NOMO-1 treated with dmso at 0.1 percent for 144 hours (cell line): ENCODE data around the gene KIAA1614.
A peak's percentile ranks its signal among the peaks of the same experiment; 100 is the strongest.

Source experiments
- DNase-seq: peaks from one replicate; lab custom pipeline; 2025; ENCODE audit not compliant: unreplicated experiment; lab: John Stamatoyannopoulos, UW

The KIAA1614 gene

DNA sequence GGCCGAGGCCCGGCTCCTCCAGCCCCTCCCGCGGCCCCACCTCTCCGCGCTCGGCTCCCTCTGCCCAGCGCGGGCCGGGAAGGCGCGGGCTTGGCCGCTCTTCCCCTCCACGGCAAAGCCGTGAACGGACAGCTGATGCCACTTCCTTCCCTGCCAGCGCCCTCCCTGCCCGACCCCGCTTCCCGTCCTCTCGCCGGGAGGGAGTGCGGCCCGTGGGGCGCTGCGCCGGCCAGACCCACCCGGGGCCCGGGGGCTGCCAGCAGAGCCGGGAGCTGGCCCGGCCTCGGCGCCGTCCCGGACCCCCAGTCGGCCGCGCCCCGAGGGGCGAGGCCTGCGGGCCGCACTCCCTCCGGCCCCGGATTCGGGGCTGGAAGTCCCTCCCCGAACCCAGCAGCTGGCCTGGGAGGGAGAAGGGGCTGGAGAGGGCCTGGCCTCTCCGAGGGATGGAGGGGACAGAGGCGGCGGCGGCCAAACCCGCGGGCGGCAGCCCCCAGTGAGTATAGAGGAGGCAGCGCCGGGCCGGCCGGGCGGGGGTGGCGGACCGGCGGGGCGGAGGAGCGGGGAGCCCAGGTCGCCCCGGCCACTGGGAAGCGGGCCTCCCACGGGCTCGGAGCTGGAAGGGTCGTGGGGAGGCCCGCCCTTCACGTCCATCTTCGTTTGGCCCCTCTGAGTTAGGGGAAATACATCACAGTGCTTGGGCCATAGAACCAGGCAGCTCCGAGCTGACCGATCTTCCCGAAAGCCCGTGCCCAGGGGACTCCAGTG is at the start of gene KIAA1614:
Gene KIAA1614, plus strand, starts transcription at position 97 of the 765 bp plus-strand sequence. Its CDS starts 347 bp downstream, at position 444.
- no peak for DNase-seq

- DNase-seq, result no peak
These were observed 49.4 kb upstream of the KIAA1614 start for GRCh38 chr1:180863158-180863775.

- DNase-seq, result peak; percentile 27
These were observed 30.7 kb upstream of the KIAA1614 start for GRCh38 chr1:180881806-180882509.

- no peak for DNase-seq
These were observed 28.0 kb upstream of the KIAA1614 start for GRCh38 chr1:180884588-180885300.

DNA sequence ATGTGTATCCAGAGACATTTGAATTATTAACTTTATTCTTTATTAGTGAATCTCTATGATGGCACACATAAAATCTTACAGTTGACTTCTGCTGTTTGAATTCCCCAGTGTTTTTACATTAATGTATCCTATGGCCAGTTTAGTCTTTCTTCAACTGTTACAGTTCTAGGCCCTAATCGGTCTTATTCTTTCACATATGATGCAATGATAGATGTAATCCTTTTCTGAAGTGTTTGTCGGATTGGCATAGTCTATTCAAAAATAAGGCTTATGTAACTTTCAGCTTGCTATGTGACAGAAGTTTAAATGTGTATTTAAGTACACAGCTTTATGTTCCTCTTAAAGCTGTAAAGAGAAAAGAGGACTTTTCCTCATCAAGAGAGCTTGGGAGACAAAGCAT is 26.4 kb upstream of the KIAA1614 start:
- no peak for DNase-seq

DNA sequence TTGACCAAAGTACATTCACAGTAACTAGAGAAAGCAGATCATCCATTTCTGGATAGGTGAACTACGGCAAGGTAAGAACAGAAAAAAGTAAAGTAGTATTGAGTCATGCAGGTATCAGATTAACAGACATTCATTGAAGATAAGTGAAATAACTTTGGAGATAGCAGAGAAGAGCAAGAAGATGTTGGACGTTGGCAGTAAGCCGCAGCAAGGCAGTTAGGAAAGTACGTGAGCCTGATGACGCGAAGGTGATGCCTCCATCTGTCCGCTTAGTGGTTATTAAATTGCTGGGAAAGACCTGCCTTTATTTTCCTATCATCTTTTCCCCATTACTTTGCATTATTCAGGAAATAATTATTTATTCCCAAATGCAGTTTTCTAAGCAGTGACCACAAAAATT is 24.9 kb upstream of the KIAA1614 start:
- no peak for DNase-seq

DNA sequence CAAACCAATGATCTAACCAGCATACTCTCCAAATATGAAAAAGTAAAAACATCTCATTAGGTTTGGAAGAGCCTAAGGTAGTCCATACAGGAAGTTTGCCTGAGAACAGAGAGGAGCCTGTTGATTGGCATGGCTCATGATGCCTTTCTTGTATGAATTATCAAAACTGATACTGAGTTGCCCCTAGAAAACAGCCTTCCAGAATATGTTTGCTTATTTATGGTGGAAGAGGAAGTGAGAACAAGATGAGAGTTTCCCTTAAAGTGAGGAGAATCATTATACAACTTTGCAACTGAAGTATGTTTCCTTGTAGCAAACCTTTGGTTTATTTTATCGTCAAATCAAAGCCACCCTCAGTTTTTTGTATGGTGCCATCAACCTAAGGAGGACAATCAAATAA is 23.8 kb upstream of the KIAA1614 start:
- no peak for DNase-seq

- DNase-seq, result no peak
These were observed 23.4 kb upstream of the KIAA1614 start for GRCh38 chr1:180889325-180889724.

DNA sequence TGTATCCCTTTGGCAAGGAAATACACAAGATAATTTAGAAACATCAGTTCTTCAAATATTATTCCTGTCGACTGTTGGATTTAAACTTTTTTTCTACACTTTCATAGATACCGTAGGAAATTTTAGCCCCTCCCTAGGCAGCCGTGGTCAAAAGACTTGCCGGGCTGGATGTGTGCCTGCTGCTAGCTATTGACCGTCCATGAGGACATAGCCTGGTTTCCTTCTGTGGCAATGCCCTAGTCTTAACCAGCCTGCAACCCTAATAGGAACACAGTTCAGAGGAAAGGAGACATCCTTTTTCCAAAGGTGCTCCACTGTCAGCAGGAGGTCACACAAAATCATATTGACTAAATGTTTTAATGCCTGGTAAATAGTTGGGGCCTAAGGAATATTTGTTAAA is 20.4 kb upstream of the KIAA1614 start:
- no peak for DNase-seq

DNA sequence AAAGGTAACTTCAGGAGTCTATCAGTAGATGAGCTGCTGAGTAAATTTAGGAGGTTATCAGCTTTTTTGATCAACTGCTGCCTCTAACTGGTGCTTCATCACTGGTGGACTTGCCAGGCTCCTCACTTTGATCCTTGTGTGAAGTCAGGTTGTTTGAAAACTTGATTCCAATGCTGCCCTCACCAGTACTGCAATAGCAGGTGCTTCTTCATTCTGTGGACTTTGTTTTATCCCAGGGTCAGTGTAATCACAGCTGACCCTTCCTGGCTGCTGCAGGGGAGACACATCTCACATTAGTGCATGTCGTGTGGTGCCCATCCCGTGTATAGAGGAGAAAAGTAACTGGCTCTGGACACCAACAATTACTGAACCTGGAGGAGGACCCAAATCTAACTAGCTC is 20.0 kb upstream of the KIAA1614 start:
- DNase-seq, result no peak

DNA sequence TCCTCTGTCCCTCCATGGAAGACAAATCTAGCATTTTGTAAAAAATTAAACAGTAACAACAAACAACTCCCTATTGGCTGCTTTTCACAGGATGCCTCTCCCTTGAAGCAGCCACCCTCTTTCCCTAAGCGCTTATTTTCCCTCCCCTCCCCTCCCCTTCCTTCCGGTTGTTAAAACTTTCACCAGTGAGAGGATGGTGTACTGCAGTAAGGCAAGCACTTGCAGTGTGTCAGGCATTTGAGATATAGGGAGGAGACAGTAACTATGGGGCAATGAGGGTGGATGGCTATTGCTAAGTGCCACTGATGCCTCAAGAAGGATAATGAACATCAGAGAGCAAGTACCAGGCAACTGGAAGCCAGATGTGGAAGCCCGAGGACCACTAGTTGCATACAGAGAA is 19.1 kb upstream of the KIAA1614 start:
- no peak for DNase-seq

DNA sequence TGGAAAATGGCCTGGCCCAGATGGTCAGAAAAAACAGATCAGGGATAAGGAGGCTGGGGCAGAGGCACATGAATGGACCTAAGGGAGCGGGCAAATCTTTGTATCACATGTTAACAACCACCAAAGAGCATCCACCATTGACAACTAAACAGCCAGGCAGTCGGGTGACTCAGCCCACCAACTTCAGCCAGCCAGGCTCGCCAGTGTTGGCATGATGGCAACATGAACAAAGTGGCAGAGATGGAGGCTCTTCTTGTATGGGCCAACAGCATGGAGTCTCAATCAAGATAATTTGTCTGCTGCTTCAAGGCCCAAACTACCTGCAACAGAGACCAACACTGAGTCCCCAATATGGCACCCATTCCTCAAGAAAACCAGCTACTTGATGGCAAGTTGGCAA is 16.5 kb upstream of the KIAA1614 start:
- no peak for DNase-seq

DNA sequence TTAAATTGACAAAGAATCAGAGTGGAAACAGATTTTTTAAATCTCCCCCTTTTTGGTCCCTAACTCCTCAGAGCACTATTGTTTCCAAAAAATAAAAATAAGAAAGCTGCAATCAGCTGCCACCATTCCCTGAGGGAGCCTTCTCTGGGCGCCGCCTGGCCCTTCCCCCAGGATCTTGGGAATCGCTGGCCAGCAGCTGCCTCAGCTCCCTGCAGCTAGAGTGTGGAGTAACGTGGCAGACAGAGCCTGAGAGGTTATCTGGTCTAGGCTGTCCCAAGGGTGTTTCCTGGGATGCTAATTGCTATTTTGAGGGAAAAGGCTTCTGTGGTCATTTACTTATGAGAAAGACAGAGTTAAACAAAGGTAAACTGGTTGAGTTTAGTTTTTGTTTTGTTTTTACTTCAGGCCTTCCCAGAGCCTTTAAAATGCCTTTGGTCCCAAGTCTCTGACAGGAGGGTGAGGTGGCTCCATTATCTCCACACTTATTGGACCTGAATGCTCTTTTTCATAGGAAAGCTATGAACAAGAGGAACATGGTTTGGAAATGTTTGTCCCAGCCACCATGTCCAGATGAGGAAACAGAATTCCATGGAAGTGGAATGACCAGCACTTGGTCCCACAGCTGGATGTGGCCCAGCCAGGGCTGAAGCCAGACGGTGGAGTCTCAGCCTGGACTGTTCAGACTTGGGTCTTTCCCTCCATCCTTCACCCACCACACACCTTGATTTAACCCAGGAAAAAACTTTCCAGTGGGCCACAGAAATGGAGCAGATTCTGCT is 14.1 kb upstream of the KIAA1614 start:
- no peak for DNase-seq

GRCh38 chr1:180899262-180899661 is 13.4 kb upstream of the KIAA1614 start:
- no peak for DNase-seq

- DNase-seq, result no peak
These were observed 11.4 kb upstream of the KIAA1614 start for GRCh38 chr1:180901076-180901990.

- DNase-seq, result no peak
These were observed 10.2 kb upstream of the KIAA1614 start for GRCh38 chr1:180902541-180902940.

DNA sequence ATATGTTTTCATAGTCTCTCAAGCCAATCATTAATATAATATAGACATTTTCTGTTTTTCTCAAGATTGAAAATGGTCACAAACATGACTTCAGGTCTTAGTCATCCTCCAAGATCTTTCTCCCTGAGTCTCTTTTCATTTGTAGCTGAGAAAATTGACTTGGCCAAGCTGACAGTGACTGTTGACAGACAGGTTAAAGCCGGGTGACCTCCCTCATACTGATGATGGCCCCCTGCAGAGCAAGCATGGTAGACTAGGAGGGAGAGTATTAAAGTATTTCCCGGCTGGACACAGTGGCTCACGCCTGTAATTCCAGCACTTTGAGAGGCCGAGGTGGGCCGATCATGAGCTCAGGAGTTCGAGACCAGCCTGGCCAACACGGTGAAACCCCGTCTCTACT is 6.8 kb upstream of the KIAA1614 start:
- DNase-seq, result no peak

GRCh38 chr1:180906511-180906910 is 6.2 kb upstream of the KIAA1614 start:
- DNase-seq, result no peak

DNA sequence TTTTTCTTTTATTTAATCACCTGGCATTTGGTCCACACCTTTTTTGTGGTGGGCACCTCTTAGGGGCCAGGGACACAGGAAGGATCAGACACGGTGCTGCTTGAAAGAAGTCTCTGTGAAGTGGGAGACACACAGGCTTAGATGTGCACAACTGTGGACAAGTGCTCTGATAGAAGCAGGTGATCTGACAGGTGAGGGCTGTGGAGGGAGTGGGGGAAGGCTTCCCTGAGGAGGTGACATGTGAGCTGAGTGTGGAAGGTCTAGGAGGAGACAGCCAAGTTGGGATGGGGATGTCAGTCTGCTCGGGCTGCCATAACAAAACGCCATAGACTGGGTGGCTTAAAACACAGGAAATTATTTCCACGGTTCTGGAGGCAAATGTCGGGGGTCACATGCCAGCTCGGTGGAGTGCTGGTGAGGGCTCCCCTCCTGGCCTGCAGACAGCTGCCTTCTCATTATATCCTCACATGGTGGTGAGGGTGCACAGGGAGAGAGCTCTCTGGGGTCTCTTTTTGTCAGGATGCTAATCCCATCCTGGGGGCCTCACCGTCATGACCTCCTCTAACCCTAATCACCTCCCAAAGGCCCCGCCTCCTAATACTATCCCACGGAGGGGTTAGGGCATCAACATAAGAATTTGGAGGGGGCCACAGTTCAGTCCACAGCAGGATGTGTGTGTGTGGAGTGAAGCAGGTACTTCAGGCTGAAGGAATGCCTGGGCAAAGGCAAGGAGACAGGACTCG is 5.2 kb upstream of the KIAA1614 start:
- DNase-seq, result no peak
